Endothelial cell of umbilical vein (primary cell): Measurements from ENCODE around the gene STK39. TPM values are rescaled to one million over a fixed set of nuclear protein-coding genes. Genes with fewer than 3 reads are reported as not detected.

Experiments
- BruUV-seq: library from RNA; stranded (reverse); fragments of 400-500 nt; replicated peaks from 2 replicates; lab custom pipeline; 2021; lab: Mats Ljungman, UMichigan
- CTCF ChIA-PET: fragments of 300-600, 350-600 bp; sonication (Branson Sonifier 250); formaldehyde crosslinking; loops from one replicate; lab custom pipeline; 2021; ENCODE audit warnings: antibody characterized with exemption, inconsistent platforms; lab: Charles Lee
- POLR2A ChIA-PET: fragments of 300-600, 350-600 bp; sonication (Branson Sonifier 250); formaldehyde crosslinking; loops from one replicate; lab custom pipeline; 2021; ENCODE audit warnings: antibody characterized with exemption, inconsistent platforms; lab: Charles Lee
- DNase-seq: peaks from one replicate; pipeline ENCODE4 v3.0.0-alpha.2; 2011; ENCODE audit warnings: low read depth, low spot score
- FAIRE-seq: peaks from 2 replicates; lab custom pipeline; 2011; peaks lifted over from hg19 to GRCh38; lab: Jason Lieb, UNC
- H2AFZ ChIP-seq: 2 replicates; pipeline ENCODE4 v1.6.0; 2012; ENCODE audit warnings: low read depth, low read length, control low read depth, inconsistent platforms
- H3K27ac ChIP-seq: 2 replicates; pipeline ENCODE4 v1.5.1; 2011; ENCODE audit warnings: low read depth, mild to moderate bottlenecking, control low read depth, low read length, moderate library complexity; ENCODE audit not compliant: insufficient read depth
- H3K27me3 ChIP-seq, 2 experiments: 2 replicates each; pipeline versions ENCODE4 v1.6.0 to v1.6.1; 2011; ENCODE audit warnings: low read length in 2 of 2, mixed read lengths in 1 of 2; ENCODE audit not compliant: control insufficient read depth in 2 of 2, insufficient read depth in 2 of 2
- H3K36me3 ChIP-seq, 2 experiments: 2 replicates in 1 of 2; 3 replicates in 1 of 2; pipeline ENCODE4 v1.5.1; 2011; ENCODE audit warnings: low read length in 2 of 2, mild to moderate bottlenecking in 1 of 2, moderate library complexity in 1 of 2; ENCODE audit not compliant: control insufficient read depth in 2 of 2, insufficient read depth in 2 of 2; ENCODE audit errors: extremely low read depth in 1 of 2
- H3K4me1 ChIP-seq: 3 replicates; pipeline ENCODE4 v1.5.1; 2011; ENCODE audit warnings: mild to moderate bottlenecking, low read length; ENCODE audit not compliant: control insufficient read depth, insufficient read depth; ENCODE audit errors: extremely low read depth
- H3K4me2 ChIP-seq: 2 replicates; pipeline ENCODE4 v1.6.1; 2011; ENCODE audit warnings: low read length, control low read depth, mixed read lengths; ENCODE audit not compliant: insufficient read depth
- H3K4me3 ChIP-seq, 3 experiments: fragments of 200-600 bp in 1 of 3; sonication (generic), shearing (Covaris generic) in 1 of 3; replicated peaks in 1 of 3; 2 replicates each; pipeline ENCODE4 v1.5.1; 2011 to 2016; ENCODE audit warnings: control low read depth in 3 of 3, low read length in 3 of 3, mild to moderate bottlenecking in 2 of 3, inconsistent platforms in 1 of 3, low read depth in 1 of 3, moderate library complexity in 1 of 3; ENCODE audit not compliant: insufficient read depth in 1 of 3
- H3K79me2 ChIP-seq: 2 replicates; pipeline ENCODE4 v1.6.0; 2012; ENCODE audit warnings: low read length, inconsistent platforms; ENCODE audit not compliant: control insufficient read depth, insufficient read depth
- H3K9ac ChIP-seq: replicated peaks from 2 replicates; pipeline ENCODE3; 2011; ENCODE audit warnings: low read length, control low read depth; ENCODE audit not compliant: insufficient read depth; ENCODE audit errors: extremely low read depth
- H3K9me1 ChIP-seq: replicated peaks from 3 replicates; pipeline ENCODE4 v1.6.0; 2011; ENCODE audit warnings: mild to moderate bottlenecking, low read length; ENCODE audit not compliant: control insufficient read depth, insufficient read depth; ENCODE audit errors: extremely low read depth
- H3K9me3 ChIP-seq: replicated peaks from 2 replicates; pipeline ENCODE4 v1.5.1; 2012; ENCODE audit warnings: low read length, inconsistent platforms; ENCODE audit not compliant: control insufficient read depth, insufficient read depth
- H4K20me1 ChIP-seq: replicated peaks from 2 replicates; pipeline ENCODE3; 2011; ENCODE audit warnings: mild to moderate bottlenecking, low read length; ENCODE audit not compliant: control insufficient read depth, insufficient read depth; ENCODE audit errors: extremely low read depth
- CTCF ChIP-seq, 2 donors: IDR thresholded peaks; 1 replicate in 1 of 2; 2 replicates in 1 of 2; pipeline ENCODE4 v1.5.1; 2011; ENCODE audit warnings: low read length in 2 of 2, mild to moderate bottlenecking in 2 of 2, moderate library complexity in 2 of 2, control low read depth in 1 of 2, inconsistent platforms in 1 of 2, low read depth in 1 of 2; ENCODE audit not compliant: insufficient read depth in 1 of 2; ENCODE audit errors: extremely low read depth in 1 of 2
- EZH2 ChIP-seq: IDR thresholded peaks from 2 replicates; pipeline ENCODE4 v1.6.1; 2012; ENCODE audit warnings: borderline replicate concordance, low read depth, mild to moderate bottlenecking, moderate library complexity, low read length, inconsistent platforms; ENCODE audit not compliant: severe bottlenecking
- FOS ChIP-seq: IDR thresholded peaks from 2 replicates; pipeline ENCODE4 v1.6.1; 2011; ENCODE audit warnings: mild to moderate bottlenecking, low read length, moderate library complexity, borderline replicate concordance; ENCODE audit not compliant: insufficient read depth
- GATA2 ChIP-seq: IDR thresholded peaks from 2 replicates; pipeline ENCODE4 v1.7.0; 2011; ENCODE audit warnings: low read depth, mild to moderate bottlenecking, moderate library complexity, mixed read lengths, low read length; ENCODE audit not compliant: insufficient read length, insufficient read depth
- JUN ChIP-seq: IDR thresholded peaks from 2 replicates; pipeline ENCODE4 v1.6.1; 2011; ENCODE audit warnings: borderline replicate concordance, low read depth; ENCODE audit not compliant: insufficient read length, insufficient read depth
- MAX ChIP-seq: IDR thresholded peaks from 2 replicates; pipeline ENCODE4 v1.6.1; 2011; ENCODE audit not compliant: insufficient read depth, insufficient read length
- MYC ChIP-seq: IDR thresholded peaks from one replicate; pipeline ENCODE4 v1.6.1; 2011; ENCODE audit warnings: mild to moderate bottlenecking, low read depth, low read length
- POLR2A ChIP-seq: IDR thresholded peaks from 2 replicates; pipeline ENCODE4 v1.6.1; 2012; ENCODE audit warnings: low read depth, mild to moderate bottlenecking, control low read depth, low read length
- POLR2AphosphoS5 ChIP-seq: IDR thresholded peaks from 2 replicates; pipeline ENCODE4 v1.6.1; 2012; ENCODE audit warnings: low read depth, mild to moderate bottlenecking, control low read depth, low read length, moderate library complexity; ENCODE audit not compliant: insufficient read depth
- dilution Hi-C: fragments of 300-500 bp; cut with MboI; formaldehyde crosslinking; loops from one replicate; pipeline ENCODE4 v1.15.0; 2019; ENCODE audit warnings: low sequenced_read_pairs; ENCODE audit not compliant: extremely low pct_ligation_motif_present
- intact Hi-C: fragments of 100-400 bp; cut with micrococcal nuclease; formaldehyde crosslinking; loops from one replicate; pipeline ENCODE4 v1.10.0; 2022
- polyA plus RNA-seq, 4 experiments: library from polyadenylated mRNA; depleted of rRNA in 3 of 4; stranded (reverse) in 3 of 4; unstranded in 1 of 4; fragments of >200 nt; gene quantifications; 2 replicates each; pipeline versions ENCODE4 v1.2.1 to v1.2.3, GENCODE V29; 2011 to 2012; ENCODE audit warnings: missing spikeins in 1 of 4
- total RNA-seq: library from RNA; stranded (reverse); gene quantifications from 2 replicates; pipeline ENCODE4 v1.2.3, GENCODE V29; 2021

The STK39 gene
- total and polyA plus RNA-seq, 2 donors (not counting 3 experiments of a cell fraction or from before 2014, with no cell fraction given), result 4.6 to 13.1 TPM

- dilution Hi-C loops, result no loop called here
- FAIRE-seq, result no peak
- no TSS peak for BruUV-seq
Measured at GRCh38 chr2:168034616-168035015, 212.8 kb downstream of the STK39 start.

DNA sequence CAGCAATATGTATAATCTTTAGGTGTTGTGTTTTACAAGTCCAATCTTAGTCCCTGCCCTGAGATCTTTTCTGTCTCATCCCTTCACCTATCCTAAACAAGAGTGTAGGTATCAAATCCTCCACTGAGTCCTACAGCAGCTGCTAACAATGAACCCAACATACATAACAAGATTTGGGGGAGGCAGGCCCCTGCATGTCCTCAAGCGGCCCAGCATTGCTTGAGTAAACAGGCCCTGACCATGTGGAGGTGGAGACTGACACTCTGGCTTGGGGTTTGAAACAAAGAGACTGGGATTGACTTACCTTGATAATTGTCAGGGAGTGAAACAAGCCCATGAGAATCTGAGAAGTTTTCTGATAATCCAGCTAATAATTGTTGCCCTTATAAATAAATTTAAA is 213.4 kb downstream of the STK39 start:
- H3K4me1 ChIP-seq, result no peaks in the 10 kb centered on the region
- dilution Hi-C loops (no loop called here), intact Hi-C loops (no loop called here)
- H3K9me1 ChIP-seq, result no peaks in the 10 kb centered on the region
- H3K9me3 ChIP-seq, result no peaks in the 10 kb centered on the region
- H3K27me3 ChIP-seq, result no peaks in the 10 kb centered on the region
- H3K4me3 ChIP-seq, result no peak overlapping the region
- H2AFZ ChIP-seq, result no peak overlapping the region
- POLR2A ChIA-PET, result no interaction called here
- no peak overlapping the region for H3K27ac ChIP-seq
- H3K9ac ChIP-seq, result no peak overlapping the region
- CTCF ChIA-PET, result no interaction called here
- no peaks in the 10 kb centered on the region for H4K20me1 ChIP-seq
- DNase-seq (no peak), FAIRE-seq (no peak)
- no peaks in the 10 kb centered on the region for H3K79me2 ChIP-seq
- no TSS peak for BruUV-seq
- no peaks in the 10 kb centered on the region for H3K36me3 ChIP-seq
- TF ChIP-seq POLR2AphosphoS5 (no peak), JUN (no peak), GATA2 (no peak), CTCF (IDR thresholded peaks at IDR 0.05; ENCODE audit: extremely low read depth in 1 of 2, insufficient read depth in 1 of 2, low read depth in 1 of 2, low read length in 2 of 2) (no peak), FOS (no peak), MAX (no peak), POLR2A (no peak), MYC (no peak), EZH2 (no peak)
- no peak overlapping the region for H3K4me2 ChIP-seq

More at GRCh38 chr2:168034616-168035015, 212.8 kb downstream of the STK39 start:
- Histone ChIP-seq H2AFZ (no peak overlapping the region), H3K4me2 (no peak overlapping the region), H3K4me1 (no peaks in the 10 kb centered on the region), H3K9me1 (no peaks in the 10 kb centered on the region), H4K20me1 (no peaks in the 10 kb centered on the region), H3K27me3 (no peaks in the 10 kb centered on the region), H3K27ac (no peak overlapping the region), H3K9ac (no peak overlapping the region), H3K9me3 (no peaks in the 10 kb centered on the region), H3K79me2 (no peaks in the 10 kb centered on the region), H3K36me3 (no peaks in the 10 kb centered on the region), H3K4me3 (no peak overlapping the region)
- POLR2A ChIA-PET, result no interaction called here
- TF ChIP-seq JUN (no peak), EZH2 (no peak), POLR2AphosphoS5 (no peak), MAX (no peak)
- intact Hi-C loops, result no loop called here
- DNase-seq, result no peak
- CTCF ChIA-PET, result no interaction called here
